HG03045 (cell line): ENCODE measurements around the gene KMT2E.
"Not testable (repeated sequence)": the region's sequence is repeated elsewhere in the genome, so short reads cannot be mapped to it uniquely, and the experiment has no call there.

Experiments used
- ATAC-seq: cut with Tn5 transposase; IDR thresholded peaks from one replicate; pipeline ENCODE4 v1.9.1; 2021; ENCODE audit warnings: mild to moderate bottlenecking, moderate library complexity; ENCODE audit not compliant: unreplicated experiment

Gene KMT2E

DNA sequence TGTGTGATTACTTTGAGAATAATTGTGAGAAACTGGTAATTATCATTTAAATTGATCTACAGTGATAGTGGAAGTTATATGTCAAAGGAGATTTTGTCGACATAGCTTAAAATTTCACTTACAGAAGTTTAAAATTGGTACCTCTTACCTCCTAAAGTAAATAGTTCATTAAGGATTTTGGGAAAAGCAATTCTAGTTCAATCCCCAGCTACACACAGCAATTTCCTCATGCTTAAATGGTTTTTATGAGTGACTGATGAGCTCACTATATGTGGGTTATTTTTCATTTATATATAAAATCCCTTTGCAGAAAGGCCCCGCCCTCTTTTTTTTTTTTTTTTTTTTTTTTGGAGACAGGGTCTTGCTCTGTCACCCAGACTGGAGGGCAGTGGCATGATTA lies 12.7 kb downstream of the KMT2E start:
- no peak for ATAC-seq

- no peak for ATAC-seq
Observed at GRCh38 chr7:105027176-105027853, 13.3 kb downstream of the KMT2E start.

DNA sequence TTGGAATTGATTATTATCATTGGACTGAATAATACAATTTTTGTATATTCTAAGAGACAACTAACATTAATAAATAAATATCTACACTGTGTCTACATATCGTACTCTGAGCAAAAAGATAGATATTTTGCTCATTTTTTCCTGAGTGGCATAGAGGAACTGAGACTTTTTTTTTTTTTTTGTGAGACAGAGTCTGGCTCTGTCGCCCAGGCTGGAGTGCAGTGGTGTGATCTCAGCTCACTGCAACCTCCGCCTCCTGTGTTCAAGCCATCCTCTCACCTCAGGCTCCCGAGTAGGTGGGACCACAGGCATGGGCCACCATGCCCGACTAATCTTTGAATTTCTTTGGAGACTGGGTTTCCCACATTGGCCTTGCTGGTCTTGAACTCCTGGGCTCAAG lies 14.0 kb downstream of the KMT2E start:
- ATAC-seq, result no peak

GRCh38 chr7:105028941-105029340 lies 14.9 kb downstream of the KMT2E start:
- not testable (repeated sequence) for ATAC-seq

DNA sequence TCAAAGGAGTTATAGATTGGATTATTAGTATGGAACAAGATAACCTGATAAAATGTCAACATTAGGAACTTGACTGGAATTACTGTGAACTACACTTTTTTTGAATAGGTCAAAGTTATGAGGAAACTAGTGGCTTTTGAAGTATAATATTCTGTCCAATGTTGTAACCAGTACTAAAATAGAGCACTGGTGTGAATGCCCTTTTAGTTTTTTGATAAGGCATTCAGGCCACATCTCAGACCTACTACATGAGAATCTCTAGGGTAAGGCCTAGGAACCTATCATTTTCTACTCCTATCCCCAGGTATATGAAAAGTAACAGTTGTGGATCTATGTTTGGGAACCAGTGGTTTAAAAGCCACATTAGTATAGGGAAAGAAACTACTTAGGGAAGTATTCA lies 16.4 kb downstream of the KMT2E start:
- no peak for ATAC-seq

DNA sequence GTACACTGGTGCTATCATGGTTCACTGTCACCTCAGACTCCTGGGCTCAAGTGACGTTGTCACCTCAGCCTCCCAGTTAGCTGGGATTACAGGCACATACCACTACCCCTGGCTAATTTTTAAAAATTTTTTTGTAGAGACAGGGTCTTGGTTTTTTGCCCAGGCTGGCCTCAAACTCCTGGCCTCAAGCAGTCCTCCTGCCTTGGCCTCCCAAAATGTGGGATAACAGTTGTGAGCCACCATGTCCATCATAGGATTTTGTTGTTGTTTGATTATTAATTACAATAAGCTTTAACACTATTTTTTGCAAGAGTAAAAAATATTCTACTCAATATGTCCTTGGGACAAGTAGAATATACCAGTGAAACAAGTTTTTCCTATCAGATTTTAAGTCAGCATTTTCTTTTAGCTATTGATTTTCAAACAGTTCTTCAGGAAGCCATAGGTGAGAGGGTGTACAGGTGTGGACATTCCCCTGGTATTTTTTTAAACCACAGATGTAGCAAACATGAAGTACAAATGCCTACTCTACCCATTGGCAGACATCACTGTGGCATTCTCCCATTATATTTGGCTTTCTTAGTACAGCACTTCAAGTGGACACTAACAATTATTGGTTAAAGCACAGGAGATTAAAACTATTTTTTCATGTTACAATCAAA lies 18.7 kb downstream of the KMT2E start:
- ATAC-seq, result no peak

- no peak for ATAC-seq
Observed at GRCh38 chr7:105035349-105035748, 21.3 kb downstream of the KMT2E start.

DNA sequence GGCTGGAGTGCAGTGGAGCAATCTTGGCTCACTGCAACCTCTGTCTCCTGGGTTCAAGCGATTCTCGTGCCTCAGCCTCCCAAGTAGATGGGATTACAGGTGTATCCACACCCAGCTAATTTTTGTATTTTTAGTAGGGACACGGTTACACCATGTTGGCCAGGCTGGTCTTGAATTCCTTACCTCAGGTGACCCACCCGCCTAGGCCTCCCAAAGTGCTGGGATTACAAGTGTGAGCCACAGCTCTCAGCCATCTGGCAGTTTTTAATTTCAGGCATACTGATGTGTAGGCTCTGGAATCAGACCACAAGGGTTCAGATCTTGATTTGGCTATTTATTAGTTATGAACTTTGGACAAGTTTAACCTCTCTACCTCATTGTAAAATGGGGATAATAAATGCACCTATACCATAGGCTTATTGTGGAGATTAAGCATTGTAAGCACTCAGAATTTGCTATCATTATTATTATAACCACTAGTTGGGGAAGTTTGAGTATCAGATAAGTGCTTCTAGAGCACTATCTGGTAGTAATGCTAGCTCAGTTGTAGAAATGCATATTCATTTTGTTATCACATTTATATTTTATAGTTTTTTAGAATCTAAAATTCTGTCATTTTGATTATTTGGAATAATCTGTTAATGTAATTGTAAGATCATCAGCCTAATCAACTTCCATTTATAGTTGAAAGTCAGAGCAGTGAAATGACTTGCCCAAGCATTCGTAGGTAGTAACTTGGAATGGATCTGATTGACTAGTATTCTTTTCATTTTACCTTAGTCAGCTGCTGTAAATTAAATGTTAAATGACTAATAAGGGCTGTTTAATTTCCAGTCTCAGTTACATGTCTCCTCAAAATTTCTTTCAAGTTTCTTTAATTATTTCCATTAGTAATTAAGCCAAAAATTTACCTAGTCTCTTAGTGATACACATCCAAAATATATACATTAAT lies 22.5 kb downstream of the KMT2E start:
- ATAC-seq, result no peak

DNA sequence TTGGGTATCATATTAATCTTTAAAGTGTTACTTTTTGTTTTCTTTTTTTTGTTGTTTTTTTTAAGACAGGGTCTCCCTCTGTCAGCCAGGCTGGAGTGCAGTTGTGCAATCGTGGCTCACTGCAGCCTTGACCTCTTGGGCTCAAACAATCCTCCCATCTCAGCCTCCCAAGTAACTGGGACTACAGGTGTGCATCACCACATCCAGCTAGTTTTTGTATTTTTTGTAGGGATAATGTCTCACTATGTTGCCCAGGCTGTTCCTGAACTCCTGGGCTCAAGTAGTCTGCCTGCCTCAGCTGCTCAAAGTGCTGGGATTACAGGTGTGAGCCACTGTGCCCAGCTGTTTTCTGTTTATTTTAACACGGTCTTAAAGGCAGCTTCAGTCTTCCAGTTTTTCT lies 23.3 kb downstream of the KMT2E start:
- ATAC-seq, result no peak

DNA sequence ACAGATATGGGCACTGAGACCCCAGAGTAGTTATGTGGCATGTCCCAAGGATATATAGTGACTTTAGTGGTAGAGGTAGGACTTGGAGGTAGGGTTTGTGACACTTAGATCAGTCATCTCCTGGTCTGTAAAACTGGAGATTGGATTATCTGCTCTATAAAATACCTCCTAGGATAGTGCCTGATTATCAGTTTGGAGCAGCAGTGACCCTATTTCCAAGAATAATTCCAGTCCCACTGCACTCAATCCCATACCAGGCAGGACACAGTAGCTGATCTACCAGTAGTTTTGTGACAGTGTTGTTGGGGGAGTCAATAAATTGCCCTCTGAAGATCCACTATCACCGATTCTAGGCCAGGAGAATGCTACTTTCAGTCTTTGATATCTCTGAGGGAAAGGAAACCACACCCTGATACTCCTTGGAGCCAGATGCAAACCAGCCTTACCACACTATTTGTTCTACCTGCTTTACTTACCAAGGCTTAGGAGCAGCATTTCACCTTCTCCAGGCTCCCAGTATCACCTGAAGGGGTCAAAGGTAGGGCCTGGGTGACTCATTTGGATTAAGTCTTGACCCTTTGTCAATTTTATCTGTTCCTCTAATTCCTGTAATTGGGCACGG lies 30.6 kb downstream of the KMT2E start:
- no peak for ATAC-seq

DNA sequence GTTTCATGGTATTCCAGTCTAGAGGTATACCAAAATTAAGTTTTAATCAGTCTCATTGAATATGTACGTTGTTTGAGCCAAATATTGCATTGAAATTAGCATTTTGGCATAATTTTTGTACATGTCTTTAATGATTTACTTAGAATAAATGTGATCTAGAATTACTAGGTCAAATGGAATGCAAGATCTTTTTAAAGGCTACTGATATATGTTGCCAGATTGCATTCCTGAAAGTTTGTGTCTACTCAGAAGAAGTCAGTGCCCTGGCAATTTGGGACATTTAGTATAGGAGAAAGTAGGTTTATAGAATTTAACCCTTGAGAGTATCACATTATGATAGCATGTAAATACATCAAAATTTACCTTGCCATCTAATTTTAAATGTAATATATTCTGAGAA lies 32.4 kb downstream of the KMT2E start:
- no peak for ATAC-seq

DNA sequence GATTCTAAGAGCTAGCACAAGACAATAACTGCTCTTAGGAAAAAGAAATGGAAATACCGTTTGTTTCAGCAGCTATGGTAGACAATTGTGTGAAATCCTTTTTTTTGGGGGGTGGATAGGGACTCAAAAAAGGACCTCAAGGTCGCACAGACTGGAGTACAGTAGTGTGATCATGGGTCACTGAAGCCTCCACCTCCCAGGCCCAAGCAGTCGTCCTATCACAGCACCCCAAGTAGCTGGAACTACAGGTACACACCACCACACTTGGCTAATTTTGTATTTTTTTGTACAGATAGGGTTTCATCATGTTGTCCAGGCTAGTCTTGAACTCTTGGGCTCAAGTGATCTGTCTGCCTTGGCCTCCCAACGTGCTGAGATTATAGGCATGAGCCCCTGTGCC lies 33.9 kb downstream of the KMT2E start:
- no peak for ATAC-seq

- ATAC-seq, result no peak
Observed at GRCh38 chr7:105050493-105050892, 36.5 kb downstream of the KMT2E start.

DNA sequence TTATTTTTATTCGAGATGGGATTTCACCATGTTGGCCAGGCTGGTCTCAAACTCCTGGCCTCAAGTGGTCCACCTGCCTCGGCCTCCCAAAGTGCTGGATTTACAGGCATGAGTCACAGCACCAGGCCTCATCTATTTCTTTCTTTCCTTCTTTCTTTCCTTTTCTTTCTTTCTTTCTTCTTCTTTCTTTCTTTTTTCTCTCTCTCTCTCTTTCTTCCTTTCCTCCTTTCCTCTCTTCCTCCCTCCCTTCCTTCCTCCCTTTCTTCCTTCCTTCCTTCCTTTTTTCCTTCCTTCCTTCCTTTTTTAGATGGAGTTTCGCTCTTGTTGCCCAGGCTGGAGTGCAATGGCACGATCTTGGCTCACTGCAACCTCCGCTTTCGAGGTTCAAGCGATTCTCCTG lies 36.9 kb downstream of the KMT2E start:
- not testable (repeated sequence) for ATAC-seq

- no peak for ATAC-seq
Observed at GRCh38 chr7:105055084-105055483, 41.1 kb downstream of the KMT2E start.

DNA sequence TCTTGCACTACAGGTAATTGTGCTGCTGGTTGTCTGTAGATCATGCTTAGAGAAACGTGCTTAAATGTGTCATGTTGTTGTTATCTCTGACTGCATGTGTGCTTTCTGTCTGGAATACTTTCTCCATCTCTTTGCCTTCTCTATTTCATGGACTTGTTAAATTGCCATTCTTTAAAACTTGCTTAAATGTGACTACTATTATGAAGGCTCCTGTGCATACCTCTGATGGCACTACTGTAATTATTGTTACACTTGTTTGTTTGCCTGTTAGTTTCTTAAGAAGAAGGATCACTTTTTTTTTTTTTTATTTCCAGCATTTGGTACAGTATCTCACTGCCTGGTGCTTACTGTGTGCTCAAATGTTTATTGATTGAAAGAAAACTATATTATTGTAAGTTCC lies 41.6 kb downstream of the KMT2E start:
- no peak for ATAC-seq

GRCh38 chr7:105057472-105057871 lies 43.5 kb downstream of the KMT2E start:
- ATAC-seq, result no peak

GRCh38 chr7:105060437-105060836 lies 46.4 kb downstream of the KMT2E start:
- no peak for ATAC-seq

GRCh38 chr7:105060923-105061322 lies 46.9 kb downstream of the KMT2E start:
- ATAC-seq, result no peak

- no peak for ATAC-seq
Observed at GRCh38 chr7:105065104-105065503, 51.1 kb downstream of the KMT2E start.

DNA sequence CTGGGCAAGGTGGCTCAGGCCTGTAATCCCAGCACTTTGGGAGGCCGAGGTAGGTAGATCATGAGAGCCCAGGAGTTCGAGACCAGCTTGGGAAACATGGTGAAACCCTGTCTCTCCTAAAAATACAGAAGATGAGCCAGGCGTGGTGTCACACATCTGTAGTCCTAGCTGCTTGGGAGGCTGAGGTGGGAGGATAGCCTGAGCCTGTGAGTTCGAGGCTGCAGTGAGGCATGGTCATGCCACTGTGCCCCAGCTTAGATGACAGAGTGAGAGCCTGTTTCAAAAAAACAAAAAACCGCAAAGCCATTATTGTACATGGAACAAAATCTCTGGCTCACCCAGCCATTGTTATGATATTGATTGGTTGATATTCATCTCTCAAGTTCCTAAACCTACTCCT lies 53.7 kb downstream of the KMT2E start:
- no peak for ATAC-seq
